ENCODE measurements around the gene MET. TPM values are rescaled to one million over a fixed set of nuclear protein-coding genes. Genes with fewer than 3 reads are reported as not detected.
"Not testable (repeated sequence)": the region's sequence is repeated elsewhere in the genome, so short reads cannot be mapped to it uniquely, and the experiment has no call there.

The MET gene
- total and polyA plus RNA-seq, 10 donors, result 0.68 to 28.8 (median 19.1) TPM

- H3K36me3 ChIP-seq, result no peaks in the 10 kb centered on the region
- H3K4me3 ChIP-seq, result no peak overlapping the region
- TF ChIP-seq, protein P1, sequence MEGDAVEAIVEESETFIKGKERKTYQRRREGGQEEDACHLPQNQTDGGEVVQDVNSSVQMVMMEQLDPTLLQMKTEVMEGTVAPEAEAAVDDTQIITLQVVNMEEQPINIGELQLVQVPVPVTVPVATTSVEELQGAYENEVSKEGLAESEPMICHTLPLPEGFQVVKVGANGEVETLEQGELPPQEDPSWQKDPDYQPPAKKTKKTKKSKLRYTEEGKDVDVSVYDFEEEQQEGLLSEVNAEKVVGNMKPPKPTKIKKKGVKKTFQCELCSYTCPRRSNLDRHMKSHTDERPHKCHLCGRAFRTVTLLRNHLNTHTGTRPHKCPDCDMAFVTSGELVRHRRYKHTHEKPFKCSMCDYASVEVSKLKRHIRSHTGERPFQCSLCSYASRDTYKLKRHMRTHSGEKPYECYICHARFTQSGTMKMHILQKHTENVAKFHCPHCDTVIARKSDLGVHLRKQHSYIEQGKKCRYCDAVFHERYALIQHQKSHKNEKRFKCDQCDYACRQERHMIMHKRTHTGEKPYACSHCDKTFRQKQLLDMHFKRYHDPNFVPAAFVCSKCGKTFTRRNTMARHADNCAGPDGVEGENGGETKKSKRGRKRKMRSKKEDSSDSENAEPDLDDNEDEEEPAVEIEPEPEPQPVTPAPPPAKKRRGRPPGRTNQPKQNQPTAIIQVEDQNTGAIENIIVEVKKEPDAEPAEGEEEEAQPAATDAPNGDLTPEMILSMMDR (IDR thresholded peaks at IDR 0.05 in 8 of 11, conservative IDR thresholded peaks at IDR 0.05 in 3 of 11), result no peak
- TF ChIP-seq POLR2AphosphoS5 (IDR thresholded peaks at IDR 0.05), result peak in 1 of 3 donors; percentile 23
- no peak for TF ChIP-seq POLR2A (IDR thresholded peaks at IDR 0.05)
- peaks cover 0 to 36% (median 29%) of the 10 kb centered on the region in 8 donors for H3K9me3 ChIP-seq
- no peaks in the 10 kb centered on the region for H3K27me3 ChIP-seq (replicated peaks in 1 of 7)
- peaks cover 0 to 5% (median 0%) of the 10 kb centered on the region in 6 donors for H3K4me1 ChIP-seq
- WGBS, 5 donors, result 59 to 84% (median 64%) methylated on average over 9 of the region's 9 CpGs
- intact Hi-C loops (cut with DNase I; ENCODE audit: low total_unique reads), result no loop called here
- H3K27ac ChIP-seq, result peak overlapping the region in 4 of 8 donors; percentile 2 to 59 (median 23)
- DNase-seq, result no peak
These were observed 80.5 kb downstream of the MET start for GRCh38 chr7:116752305-116753074.

DNA sequence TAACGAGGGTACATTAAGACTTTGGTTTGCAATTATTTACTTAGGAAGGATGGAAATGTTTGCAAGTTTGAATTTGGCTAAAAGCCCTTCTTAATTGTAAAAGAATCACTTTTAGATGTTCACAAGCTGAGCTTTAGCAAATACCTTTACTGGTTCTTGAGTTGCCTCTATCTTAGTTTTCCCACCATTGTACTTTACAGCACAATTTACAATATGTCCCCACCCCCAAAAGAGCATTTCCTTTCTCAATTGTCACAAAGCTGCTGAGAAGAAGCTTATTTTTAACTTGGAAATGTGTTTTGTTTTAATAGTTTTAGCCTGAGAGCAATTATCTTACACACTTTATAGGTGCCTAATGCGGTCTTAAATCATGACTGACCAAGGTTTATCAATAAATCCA is 81.1 kb downstream of the MET start:
- H3K27ac ChIP-seq, result peak overlapping the region in 3 of 8 donors; percentile 2 to 59 (median 21)
- WGBS, 5 donors, result 79 to 90% (median 87%) methylated on average over 2 of the region's 2 CpGs
- intact Hi-C loops (cut with DNase I; ENCODE audit: low total_unique reads), result no loop called here
- TF ChIP-seq POLR2A (IDR thresholded peaks at IDR 0.05) (no peak), POLR2AphosphoS5 (IDR thresholded peaks at IDR 0.05) (no peak)
- TF ChIP-seq, protein P1 (IDR thresholded peaks at IDR 0.05 in 8 of 11, conservative IDR thresholded peaks at IDR 0.05 in 3 of 11), result no peak
- H3K4me3 ChIP-seq, result no peak overlapping the region
- no peaks in the 10 kb centered on the region for H3K36me3 ChIP-seq
- no peak for DNase-seq
- no peaks in the 10 kb centered on the region for H3K27me3 ChIP-seq (replicated peaks in 1 of 7)
- peaks cover 0 to 30% (median 24%) of the 10 kb centered on the region in 8 donors for H3K9me3 ChIP-seq
- peaks cover 0 to 5% (median 0%) of the 10 kb centered on the region in 6 donors for H3K4me1 ChIP-seq

DNA sequence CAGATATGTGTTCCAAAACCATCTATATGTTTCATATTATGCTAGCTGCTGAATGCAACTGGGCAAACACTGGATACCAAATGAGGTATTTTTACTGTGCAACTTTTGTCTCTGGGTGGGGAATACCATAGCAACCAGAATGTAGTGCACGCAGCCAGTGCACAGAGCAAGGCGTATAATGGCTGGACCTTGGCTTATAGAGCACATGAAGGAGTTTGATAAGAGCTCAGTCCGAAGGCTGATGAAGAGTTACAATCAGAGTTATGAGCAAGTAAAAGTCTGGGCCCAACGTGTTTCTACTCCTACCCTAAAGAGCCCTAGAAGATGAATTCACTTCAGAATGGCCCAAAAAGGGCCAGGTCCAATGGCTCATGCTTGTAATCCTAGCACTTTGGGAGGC is 82.2 kb downstream of the MET start:
- Histone ChIP-seq H3K27ac (no peak overlapping the region), H3K4me1 (peaks cover 0 to 5% (median 0%) of the 10 kb centered on the region in 6 donors), H3K9me3 (peaks cover 0 to 21% (median 16%) of the 10 kb centered on the region in 8 donors), H3K36me3 (no peaks in the 10 kb centered on the region), H3K4me3 (no peak overlapping the region), H3K27me3 (replicated peaks in 1 of 7) (no peaks in the 10 kb centered on the region)
- no peak for DNase-seq
- intact Hi-C loops (cut with DNase I; ENCODE audit: low total_unique reads), result no loop called here
- 87 to 97% (median 90%) methylated on average over 4 of the region's 4 CpGs for WGBS, 5 donors
- TF ChIP-seq POLR2A (IDR thresholded peaks at IDR 0.05) (no peak), POLR2AphosphoS5 (IDR thresholded peaks at IDR 0.05) (no peak)
- TF ChIP-seq, protein P1 (IDR thresholded peaks at IDR 0.05 in 8 of 11, conservative IDR thresholded peaks at IDR 0.05 in 3 of 11), result no peak

GRCh38 chr7:116757283-116757682 is 85.3 kb downstream of the MET start:
- intact Hi-C loops (cut with DNase I; ENCODE audit: low total_unique reads), result no loop called here

GRCh38 chr7:116759642-116760041 is 87.6 kb downstream of the MET start:
- intact Hi-C loops (cut with DNase I; ENCODE audit: low total_unique reads); H3K4me1 ChIP-seq; H3K4me3 ChIP-seq; H3K27me3 ChIP-seq (replicated peaks in 1 of 7); DNase-seq; H3K27ac ChIP-seq; H3K36me3 ChIP-seq; H3K9me3 ChIP-seq: not testable (repeated sequence)
- WGBS, 5 donors, result 63 to 93% (median 90%) methylated on average over 5 of the region's 5 CpGs

More at GRCh38 chr7:116757283-116757682, 85.3 kb downstream of the MET start:
- Histone ChIP-seq H3K9me3 (no peaks in the 10 kb centered on the region), H3K36me3 (no peaks in the 10 kb centered on the region), H3K4me3 (no peak overlapping the region), H3K27ac (no peak overlapping the region), H3K4me1 (peaks cover 0 to 4% (median 0%) of the 10 kb centered on the region in 6 donors), H3K27me3 (replicated peaks in 1 of 7) (no peaks in the 10 kb centered on the region)
- TF ChIP-seq, protein P1 (IDR thresholded peaks at IDR 0.05 in 8 of 11, conservative IDR thresholded peaks at IDR 0.05 in 3 of 11), result no peak
- TF ChIP-seq POLR2A (IDR thresholded peaks at IDR 0.05) (no peak), POLR2AphosphoS5 (IDR thresholded peaks at IDR 0.05) (no peak)
- WGBS, 5 donors, result 93 to 98% (median 96%) methylated on average over 4 of the region's 4 CpGs
- DNase-seq, result no peak
